Cardiac septum (tissue), 1 donor: ENCODE data around the gene FAM13A. TPM values are rescaled to one million over a fixed set of nuclear protein-coding genes. Genes with fewer than 3 reads are reported as not detected.

Experiments used
- DNase-seq: peaks from one replicate; pipeline ENCODE4 v3.0.0-alpha.2; 2020; ENCODE audit warnings: low spot score
- intact Hi-C: fragments of 100-400 bp; cut with DNase I; formaldehyde crosslinking; loops from one replicate; pipeline ENCODE4 v1.14.0; 2022
- total RNA-seq: library from RNA; stranded (reverse); fragmentation: NEBNext Ultra II Directional; extraction: Animal tissue kit (Norgen Biotek cat#: 25700); gene quantifications from one replicate; pipeline ENCODE4 v1.2.1, GENCODE V29; 2021
- donor health status: DM: no; HTN: no; CAD: no.

Gene FAM13A
- total RNA-seq, 1 donor from 2014 or later: 6.6 TPM

DNA sequence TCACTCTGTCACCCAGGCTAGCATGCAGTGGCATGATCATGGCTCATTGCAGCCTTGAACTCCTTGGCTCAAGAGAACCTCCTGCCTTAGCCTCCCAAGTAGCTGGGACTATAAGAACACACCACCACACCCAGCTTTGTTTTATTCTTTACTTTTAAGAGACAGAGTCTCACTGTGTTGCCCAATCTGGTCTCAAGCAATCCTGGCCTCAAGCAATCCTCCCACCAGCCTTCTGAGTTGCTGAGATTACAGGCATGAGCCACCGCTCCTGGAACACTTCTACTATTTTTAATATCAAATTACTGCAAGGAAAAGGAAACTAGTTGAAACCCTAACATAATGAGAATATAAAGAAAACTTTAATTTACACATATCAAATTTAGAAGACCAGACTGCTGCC lies 85.4 kb downstream of the FAM13A start:
- no peak for DNase-seq
- intact Hi-C loops: no loop called here

DNA sequence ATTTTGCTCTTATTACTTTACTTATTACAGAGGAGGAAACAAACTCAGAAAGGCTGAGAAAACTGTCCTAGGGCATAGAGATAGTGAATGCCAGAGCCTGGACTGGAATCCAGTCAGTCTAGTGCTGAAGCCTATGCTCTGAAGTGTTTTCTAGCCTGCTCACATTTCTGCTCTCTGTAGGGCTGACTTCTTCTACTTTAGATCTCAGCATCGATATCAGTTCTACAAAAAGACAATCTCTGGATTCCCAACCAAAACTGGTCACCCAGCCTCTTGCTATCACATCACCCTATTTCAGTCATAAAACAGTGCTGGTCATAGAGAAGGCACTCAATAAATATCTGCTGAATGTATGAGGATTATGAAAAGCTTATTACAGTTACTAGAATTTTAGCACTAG lies 87.2 kb downstream of the FAM13A start:
- intact Hi-C loops: no loop called here
- no peak for DNase-seq

DNA sequence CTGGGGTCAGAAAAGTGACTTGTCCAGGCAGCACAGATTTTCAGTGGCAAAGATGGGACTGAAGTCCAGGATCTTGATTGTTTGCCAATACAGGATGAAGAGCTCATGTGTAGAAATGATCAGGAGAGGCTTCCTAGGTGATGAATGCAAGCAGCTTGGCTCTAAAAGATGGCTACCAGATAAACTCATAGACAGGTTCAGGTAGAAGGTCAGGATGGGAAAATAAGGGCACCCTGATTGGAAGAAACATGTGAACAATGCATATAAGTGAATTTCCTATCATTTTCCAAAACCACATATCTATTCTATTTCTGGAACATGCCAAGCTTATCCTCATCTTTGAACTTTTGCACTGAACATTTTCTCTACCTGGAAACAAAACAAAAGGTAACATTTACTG lies 87.7 kb downstream of the FAM13A start:
- no peak for DNase-seq
- intact Hi-C loops: no loop called here

DNA sequence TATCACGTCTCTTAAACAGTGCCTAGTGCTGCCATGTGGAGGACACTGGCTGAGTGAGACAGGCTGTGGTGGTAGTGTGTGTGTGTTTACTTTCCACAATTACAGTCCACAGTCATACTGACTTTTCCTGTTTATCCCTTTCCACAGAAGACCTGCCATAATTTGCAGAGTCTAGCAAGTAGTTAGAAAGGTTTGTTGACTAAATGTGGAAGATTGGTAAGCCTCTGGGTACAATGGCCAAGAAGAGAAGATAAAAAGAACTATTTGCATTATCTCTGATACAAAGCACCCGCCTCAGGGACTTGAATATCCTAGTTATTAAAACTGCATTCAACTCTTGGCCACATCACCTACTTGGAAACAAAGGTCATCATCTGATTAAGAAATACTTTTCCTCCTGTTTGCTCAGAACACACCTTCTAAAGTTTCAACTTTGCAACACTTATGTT lies 89.1 kb downstream of the FAM13A start:
- no peak for DNase-seq
- intact Hi-C loops: no loop called here

DNA sequence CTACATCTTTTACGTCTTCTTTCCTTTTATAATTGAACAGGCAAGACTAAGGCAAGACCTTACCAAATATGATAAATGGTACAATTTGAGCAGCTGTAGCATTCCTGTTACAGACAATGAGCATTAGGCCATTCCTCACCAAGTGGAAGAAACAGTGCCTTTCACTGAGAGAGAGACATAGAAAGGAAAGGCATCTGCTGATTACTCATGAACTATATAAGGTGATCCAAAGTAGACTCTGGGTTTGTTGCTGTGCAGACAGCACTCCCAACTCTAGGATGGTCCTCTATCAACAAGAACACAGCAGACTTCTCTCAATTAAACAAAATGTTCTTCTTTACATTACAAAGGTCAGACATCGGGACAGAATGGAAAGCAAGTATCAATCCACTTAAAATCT lies 91.9 kb downstream of the FAM13A start:
- intact Hi-C loops: no loop called here
- no peak for DNase-seq

DNA sequence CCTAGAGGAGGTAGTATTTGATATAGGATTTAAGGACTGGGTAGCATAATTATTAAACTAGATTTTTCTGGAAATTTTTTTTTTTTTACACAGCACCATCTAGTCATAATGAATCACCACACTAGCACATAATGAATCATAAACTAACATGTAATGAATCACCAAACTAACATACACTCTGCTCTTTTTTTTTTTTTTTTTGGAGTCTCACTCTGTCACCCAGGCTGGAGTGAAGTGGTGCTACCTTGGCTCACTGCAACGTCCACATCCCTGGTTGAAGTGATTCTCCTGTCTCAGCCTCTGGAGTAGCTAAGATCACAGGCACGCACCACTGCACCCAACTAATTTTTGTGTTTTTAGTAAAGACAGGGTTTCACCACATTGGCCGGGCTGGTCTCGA lies 92.5 kb downstream of the FAM13A start:
- no peak for DNase-seq
- intact Hi-C loops: no loop called here

DNA sequence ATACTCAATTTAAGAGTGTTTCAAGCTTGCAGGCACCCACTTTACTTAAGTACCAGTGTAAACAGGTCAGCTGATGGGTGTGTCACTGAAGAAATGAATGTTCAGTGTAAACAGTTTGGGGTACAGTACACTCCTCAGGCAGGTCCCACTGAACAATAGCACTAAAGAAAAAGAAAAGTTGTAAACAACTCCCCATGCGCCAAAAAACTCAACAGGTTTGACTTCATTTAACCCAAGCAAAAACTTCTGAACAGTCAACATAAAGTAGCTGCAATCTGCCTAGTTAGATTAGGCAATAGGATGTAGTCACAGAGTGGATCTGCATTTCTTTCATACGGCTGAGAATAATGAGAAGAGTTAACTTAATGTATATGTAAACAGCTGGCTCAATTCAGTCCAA lies 93.2 kb downstream of the FAM13A start:
- intact Hi-C loops: no loop called here

DNA sequence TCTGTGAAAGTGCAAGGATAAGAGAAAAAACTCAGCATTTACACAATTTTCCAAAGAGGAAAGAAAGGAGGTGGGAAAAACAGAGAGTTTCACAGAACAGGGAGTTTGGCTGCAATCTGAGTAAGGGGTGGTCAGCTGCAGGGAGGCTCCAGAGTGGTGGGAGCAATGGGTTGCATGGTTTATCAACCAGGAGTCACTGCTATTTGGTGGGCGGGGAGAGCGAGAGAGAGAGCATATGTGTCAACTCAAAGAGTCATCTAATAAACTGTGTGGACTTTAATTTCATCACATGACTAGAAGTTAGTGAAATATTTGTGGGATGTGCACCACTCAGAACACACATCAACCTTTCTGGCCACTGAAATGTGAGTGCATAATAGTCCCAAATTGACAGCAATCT lies 94.6 kb downstream of the FAM13A start:
- no peak for DNase-seq

More for the DNA sequence above, 93.2 kb downstream of the FAM13A start:
- no peak for DNase-seq

DNA sequence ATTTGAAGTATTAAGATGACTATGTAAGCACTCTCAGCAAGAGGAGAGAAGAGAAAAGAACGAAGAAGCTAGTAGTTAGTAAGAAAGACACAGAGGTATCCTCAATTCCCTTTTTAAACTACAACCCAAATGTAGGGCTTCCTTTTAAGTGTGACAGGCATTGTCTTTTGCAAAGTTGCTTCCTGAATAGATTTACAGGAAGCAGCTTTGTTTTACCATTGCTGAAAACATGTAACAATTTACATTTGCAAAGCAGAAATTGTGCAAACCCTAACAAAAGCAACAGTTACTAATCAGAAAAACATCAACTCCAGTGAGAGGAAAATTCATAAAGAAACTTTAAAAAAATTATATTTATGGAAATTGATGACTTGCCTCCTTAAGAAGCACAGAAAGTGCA lies 96.4 kb downstream of the FAM13A start:
- intact Hi-C loops: no loop called here

More for the DNA sequence above, 94.6 kb downstream of the FAM13A start:
- intact Hi-C loops: no loop called here

DNA sequence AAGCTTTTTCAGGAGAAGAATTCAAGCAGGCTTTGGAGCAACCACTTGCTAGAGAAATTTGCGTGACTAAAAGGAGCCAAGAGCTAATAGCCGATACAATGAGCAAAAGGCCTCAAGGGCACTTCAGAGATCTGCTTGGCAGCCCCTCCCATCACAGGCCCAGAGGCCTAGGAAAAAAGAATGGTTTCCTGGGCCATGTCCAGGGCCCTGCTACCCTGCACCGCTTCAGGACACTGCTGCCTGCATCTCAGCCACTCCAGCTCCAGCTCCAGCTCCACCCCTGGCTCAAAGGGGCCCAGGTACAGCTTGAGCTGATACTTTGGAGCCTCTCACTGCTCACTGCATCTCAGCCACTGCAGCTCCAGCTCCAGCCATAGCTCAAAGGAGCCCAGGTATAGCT lies 98.9 kb downstream of the FAM13A start:
- DNase-seq: no peak
- intact Hi-C loops: no loop called here

More for the DNA sequence above, 96.4 kb downstream of the FAM13A start:
- DNase-seq: no peak

DNA sequence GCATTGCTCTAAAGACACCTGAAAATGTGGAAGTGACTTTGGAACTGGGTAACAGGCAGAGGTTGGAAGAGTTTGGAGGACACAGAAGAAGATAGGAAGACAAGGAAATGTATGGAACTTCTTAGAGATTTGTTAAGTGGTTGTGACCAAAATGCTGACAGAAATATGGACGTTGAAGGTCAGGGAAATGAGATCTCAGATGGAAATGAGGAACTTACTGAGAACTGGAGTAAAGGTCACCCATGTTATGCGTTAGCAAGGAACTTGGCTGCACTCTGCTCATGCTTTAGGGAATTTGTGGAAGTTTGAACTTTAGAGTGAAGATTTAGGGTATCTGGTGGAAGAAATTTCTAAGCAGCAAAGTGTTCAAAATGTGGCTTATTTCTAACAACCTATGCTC lies 99.4 kb downstream of the FAM13A start:
- intact Hi-C loops: no loop called here
- no peak for DNase-seq

DNA sequence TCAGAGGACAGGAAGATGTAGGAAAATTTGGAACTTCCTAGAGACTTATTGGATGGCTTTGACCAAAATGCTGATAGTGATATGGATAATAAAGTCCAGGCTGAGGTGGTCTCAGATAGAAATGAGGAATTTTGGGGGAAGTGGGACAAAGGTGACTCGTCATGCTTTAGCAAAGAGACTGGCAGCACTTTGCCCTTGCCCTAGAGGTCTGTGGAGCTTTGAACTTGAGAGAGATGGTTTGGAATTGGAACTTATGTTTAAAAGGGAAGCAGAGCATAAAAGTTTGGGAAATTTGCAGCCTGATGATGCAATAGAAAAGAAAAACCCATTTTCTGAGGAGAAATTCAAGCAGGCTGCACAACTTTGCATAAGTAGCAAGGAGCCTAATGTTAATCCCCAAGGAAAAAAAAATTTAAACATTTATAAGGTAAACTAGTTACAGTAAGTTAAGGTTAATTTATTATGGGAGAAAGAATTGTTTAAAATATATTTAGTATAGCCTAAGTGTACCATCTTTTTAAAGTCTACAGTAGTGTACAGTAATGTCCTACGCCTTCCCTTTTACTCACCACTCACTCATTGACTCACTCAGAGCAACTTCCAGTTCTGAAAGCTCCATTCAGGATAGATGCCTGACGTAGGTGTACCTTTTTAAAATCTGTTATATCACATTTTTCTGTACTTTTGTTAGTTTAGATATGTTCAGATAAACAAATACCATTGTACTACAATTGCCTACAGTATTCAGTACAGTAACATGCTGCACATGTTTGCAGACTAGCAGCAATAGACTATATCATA lies 101.2 kb downstream of the FAM13A start:
- no peak for DNase-seq
- intact Hi-C loops: no loop called here

DNA sequence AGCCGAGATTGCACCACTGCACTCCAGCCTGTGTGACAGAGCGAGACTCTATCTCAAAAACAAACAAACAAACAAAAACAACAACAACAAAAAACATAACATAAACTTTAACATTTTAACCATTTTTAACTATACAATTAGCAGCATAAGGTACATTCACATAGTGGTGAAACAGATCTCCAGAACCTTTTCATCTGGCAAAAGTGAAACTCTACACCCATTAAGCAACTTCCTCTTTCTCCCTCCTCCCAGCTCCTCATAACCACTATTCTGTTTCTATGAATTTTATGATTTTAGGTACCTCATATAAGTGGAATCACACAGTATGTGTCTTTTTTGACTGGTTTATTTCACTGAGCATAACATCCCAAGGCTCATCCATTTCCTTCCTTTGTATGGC lies 103.6 kb downstream of the FAM13A start:
- intact Hi-C loops: no loop called here
- DNase-seq: no peak

DNA sequence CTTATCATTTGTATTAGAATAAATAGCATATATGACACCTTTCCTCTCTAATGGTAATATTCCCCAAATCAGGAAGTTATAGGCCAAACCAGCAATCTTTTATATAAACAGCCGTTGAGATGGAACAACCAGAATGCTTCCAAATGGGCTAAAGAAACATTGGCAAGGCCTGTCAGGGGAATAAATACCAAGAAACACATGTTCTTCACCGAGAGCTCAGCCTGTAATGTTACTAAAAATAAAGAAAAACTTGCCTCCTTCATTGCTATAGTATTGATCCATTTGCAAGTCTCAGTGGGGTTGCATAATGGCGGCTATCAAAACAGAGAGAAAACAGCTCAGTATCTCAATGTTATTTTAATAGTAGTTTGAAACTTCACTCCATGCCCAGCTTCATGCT lies 104.9 kb downstream of the FAM13A start:
- DNase-seq: no peak
- intact Hi-C loops: no loop called here

DNA sequence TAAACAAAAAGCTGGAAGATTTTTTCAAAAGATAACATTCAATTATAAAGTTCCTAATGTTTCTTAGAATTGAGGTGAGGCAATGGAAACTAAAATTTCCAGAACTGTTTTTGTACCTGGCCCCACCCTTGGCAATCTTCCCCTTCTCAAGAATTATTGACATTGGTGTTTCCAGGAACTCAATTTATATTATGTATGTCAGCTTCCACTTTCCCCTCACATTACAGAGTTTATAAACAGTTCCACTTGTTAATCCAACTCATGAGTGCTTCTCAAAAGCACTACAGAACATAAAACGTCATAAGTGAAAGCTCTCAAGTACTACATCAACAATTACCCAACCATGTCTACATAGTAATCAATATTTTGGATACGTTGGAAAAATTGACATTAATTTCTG lies 107.4 kb downstream of the FAM13A start:
- DNase-seq: no peak
- intact Hi-C loops: no loop called here

DNA sequence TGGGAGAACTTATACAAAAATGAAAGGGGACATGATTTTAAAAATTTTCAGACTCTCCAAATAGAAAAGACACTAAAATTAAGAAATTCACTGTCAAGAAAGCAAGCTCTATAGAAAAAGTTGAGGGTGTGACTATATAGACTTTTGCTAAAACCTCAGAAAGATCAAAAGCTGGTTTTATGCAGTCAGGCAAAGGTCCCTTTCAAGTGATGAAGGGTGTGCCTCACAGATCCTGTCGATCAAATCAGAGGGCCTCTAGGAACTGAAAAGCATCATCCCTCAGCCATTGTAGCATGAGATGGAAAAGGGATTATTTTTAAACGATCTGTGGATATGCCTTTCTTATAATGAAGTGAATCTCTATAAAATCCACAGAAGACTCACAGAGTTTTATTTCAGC lies 116.5 kb downstream of the FAM13A start:
- DNase-seq: no peak
- intact Hi-C loops: no loop called here

DNA sequence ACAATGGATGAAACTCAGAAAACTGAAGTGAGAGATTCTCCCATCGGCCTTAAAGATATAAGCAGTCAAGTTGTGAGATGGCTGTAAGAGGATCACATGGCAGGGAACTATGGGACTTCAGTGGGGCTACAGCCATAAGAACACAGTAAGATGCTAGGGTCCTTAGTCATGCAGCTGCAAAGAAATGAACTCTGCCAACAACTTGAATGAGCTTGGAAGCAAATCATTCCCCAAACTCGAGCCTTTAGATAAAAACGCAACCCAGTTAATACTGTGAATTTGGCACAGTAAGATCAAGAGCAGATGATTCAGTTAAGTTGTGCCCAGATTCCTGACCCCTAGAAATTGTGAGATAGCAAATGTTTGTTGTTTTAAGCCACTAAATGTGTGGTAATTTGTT lies 117.3 kb downstream of the FAM13A start:
- intact Hi-C loops: no loop called here
- DNase-seq: no peak

DNA sequence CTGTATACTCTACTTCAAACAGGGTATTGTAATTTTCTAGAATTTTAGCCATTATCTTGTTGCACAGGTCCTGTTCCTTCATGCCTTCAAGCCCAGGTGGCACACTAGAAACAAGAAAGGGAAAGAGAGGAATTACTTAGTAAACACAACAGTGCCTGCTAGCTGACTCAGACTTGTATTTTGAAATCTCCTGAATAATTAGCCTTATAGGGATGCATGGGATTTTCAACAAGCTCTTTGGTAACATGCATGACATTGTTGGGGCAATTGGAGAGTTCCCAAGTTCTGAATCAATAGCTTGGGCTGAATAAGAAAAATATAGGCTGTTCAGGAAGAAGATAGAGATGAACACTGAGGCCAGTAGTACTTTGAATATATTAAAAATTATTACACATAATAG lies 118.8 kb downstream of the FAM13A start:
- intact Hi-C loops: no loop called here
- DNase-seq: no peak

DNA sequence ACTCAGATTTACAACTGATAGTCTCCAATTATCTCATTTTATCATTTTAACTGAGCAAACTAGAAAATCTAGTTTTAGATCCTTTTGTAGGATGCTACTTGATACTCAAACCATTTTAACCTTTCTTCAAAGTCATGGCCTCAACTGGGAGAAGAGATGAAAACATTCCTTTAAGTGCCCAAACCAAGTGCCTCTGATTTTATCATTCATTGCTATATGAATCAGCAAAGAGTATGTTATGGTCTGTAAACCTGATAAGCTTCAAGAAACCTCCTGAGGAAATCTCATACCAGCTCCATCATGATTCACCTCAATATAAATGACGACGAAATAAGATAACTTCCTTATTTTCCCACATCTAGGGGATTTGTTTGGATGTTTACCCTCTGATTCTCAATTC lies 119.9 kb downstream of the FAM13A start:
- no peak for DNase-seq
- intact Hi-C loops: no loop called here

DNA sequence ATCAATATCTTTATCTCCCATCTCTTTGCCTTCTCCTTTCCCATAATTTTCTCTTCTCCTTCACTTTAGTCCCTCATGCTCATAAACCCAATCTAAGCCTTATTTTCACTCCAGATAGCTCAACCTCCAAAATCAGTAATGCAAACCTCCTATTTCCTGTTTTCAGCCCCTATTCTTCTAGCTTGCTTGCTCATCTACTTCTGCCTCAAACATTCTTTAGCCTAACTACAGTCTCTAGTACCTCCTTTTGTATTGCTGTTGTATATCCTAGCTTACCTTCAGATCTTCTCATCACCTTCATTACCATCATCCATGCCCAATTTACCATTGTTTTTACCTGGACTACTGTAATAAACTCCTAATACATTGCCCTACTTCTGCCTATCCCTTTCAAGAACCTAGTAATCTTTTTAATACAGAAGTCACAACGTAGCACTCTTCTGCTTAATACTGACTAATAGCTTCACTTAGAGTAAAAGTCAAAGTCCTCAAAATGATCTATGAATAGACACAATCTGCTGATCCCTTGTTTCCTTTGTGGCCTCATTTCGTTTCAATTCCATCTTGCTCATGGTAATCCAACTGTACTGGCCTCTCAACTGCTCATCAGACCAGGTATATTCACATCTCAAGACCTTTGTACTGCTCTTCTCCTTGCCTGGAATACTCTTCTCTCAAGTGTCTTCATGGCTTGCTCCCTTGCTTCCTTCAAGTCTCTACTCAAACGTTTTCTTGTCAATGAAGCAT lies 123.4 kb downstream of the FAM13A start:
- DNase-seq: no peak
- intact Hi-C loops: no loop called here

DNA sequence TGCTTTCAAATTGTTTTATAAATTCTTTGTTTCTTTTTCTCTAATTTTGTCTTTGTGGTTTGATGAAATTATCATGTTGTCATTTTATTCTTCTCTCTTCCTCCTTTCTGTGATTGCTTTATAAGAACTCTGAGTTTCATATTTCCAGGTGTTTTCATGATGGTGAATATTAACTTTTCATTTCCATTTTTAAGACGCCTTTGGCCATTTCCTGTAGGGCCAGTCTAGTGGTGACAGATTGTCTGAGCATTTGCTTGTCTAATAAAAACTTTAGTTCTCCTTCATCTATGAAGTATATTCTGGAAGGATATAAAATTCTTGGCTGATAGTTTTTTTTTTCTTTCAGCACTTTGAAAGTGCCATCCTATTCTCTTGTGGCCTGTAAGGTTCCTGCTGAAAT lies 128.1 kb downstream of the FAM13A start:
- intact Hi-C loops: no loop called here
- no peak for DNase-seq
